Activated naive CD4-positive, alpha-beta T cell treated with anti-CD3 and anti-CD28 coated beads, Interleukin-2, amount 10 ng/mL, durations not matched to agents 7 days and 5 days (primary cell): ENCODE data around the gene ABCC1.
"Not testable (repeated sequence)": the region's sequence is repeated elsewhere in the genome, so short reads cannot be mapped to it uniquely, and the experiment has no call there.

Experiments used
- CTCF ChIA-PET: fragments of 350-600 bp; sonication (Branson Sonifier 250); formaldehyde crosslinking; loops from one replicate; lab custom pipeline; 2021; ENCODE audit warnings: antibody characterized with exemption; lab: Charles Lee
- DNase-seq: peaks from one replicate; pipeline ENCODE4 v3.0.0-alpha.2; 2020
- H3K27ac Mint-ChIP-seq: one replicate; pipeline ENCODE4 v1.8.0; 2021; ENCODE audit warnings: mild to moderate bottlenecking, moderate library complexity, mixed read lengths
- H3K27me3 Mint-ChIP-seq: one replicate; pipeline ENCODE4 v1.8.0; 2021; ENCODE audit warnings: mild to moderate bottlenecking, mixed read lengths
- H3K36me3 Mint-ChIP-seq: one replicate; pipeline ENCODE4 v1.8.0; 2021; ENCODE audit warnings: mixed read lengths
- H3K4me1 Mint-ChIP-seq: one replicate; pipeline ENCODE4 v1.8.0; 2021; ENCODE audit warnings: mixed read lengths
- H3K4me3 Mint-ChIP-seq: one replicate; pipeline ENCODE4 v1.8.0; 2021; ENCODE audit warnings: mild to moderate bottlenecking, moderate library complexity, mixed read lengths
- H3K9me3 Mint-ChIP-seq: one replicate; pipeline ENCODE4 v1.8.0; 2021; ENCODE audit warnings: mixed read lengths

Gene ABCC1

GRCh38 chr16:16178455-16179162 lies 229.2 kb downstream of the ABCC1 start:
- DNase-seq, result no peak
- Mint-ChIP-seq H3K27me3 (no peaks in the 10 kb centered on the region), H3K36me3 (no peaks in the 10 kb centered on the region), H3K27ac (no peak overlapping the region), H3K4me3 (no peak overlapping the region), H3K9me3 (no peaks in the 10 kb centered on the region), H3K4me1 (no peaks in the 10 kb centered on the region)
- CTCF ChIA-PET, result interaction anchor here (0.6 kb wide), 1 partner anchor 51 kb away, joined by 4 read pairs; no protein-coding TSS in a partner anchor

DNA sequence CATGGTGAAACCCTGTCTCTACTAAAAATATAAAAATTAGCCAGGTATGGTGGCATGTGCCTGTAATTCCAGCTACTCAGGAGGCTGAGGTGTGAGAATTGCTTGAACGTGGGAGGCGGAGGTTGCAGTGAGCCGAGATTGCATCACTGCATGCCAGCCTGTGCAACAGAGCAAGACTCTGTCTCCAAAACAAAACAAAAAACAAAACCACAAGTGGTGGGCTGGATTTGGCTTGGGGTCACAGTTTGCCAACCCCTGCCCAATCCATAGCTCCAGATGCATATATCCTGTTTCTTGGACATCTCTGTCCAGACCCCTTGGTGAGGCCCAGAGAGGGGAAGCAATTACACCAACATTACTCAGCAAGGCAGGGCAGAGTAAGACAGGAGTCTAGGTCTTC lies 232.3 kb downstream of the ABCC1 start:
- CTCF ChIA-PET, H3K4me3 Mint-ChIP-seq, H3K4me1 Mint-ChIP-seq, H3K36me3 Mint-ChIP-seq, H3K27ac Mint-ChIP-seq, DNase-seq, H3K27me3 Mint-ChIP-seq, H3K9me3 Mint-ChIP-seq: not testable (repeated sequence)

DNA sequence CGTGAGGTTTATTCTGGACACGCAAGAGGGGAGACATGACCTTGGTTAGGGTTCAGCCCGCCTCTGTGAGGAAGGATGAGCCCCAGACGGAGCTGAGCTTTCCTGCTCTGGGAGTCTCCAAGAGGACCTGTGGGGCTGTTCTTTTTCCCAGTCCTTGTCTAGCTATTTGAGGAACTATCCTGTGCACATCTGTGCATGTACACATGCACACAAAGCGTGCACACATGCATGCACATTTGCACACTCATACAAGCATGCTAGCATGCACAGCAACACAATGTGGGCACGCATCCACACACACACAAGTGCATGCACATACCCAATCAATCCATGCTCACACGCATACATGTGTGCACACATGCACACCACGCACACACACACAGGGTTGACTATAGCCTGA lies 233.5 kb downstream of the ABCC1 start:
- no peaks in the 10 kb centered on the region for H3K4me1 Mint-ChIP-seq
- H3K27me3 Mint-ChIP-seq, result no peaks in the 10 kb centered on the region
- CTCF ChIA-PET, result no interaction called here
- DNase-seq, result no peak
- no peak overlapping the region for H3K27ac Mint-ChIP-seq
- no peaks in the 10 kb centered on the region for H3K9me3 Mint-ChIP-seq
- no peaks in the 10 kb centered on the region for H3K36me3 Mint-ChIP-seq
- no peak overlapping the region for H3K4me3 Mint-ChIP-seq

GRCh38 chr16:16183562-16183961 lies 234.1 kb downstream of the ABCC1 start:
- no peak overlapping the region for H3K4me3 Mint-ChIP-seq
- no peaks in the 10 kb centered on the region for H3K36me3 Mint-ChIP-seq
- H3K27ac Mint-ChIP-seq, result no peak overlapping the region
- H3K27me3 Mint-ChIP-seq, result no peaks in the 10 kb centered on the region
- no peaks in the 10 kb centered on the region for H3K9me3 Mint-ChIP-seq
- no peak for DNase-seq
- CTCF ChIA-PET, result no interaction called here
- no peaks in the 10 kb centered on the region for H3K4me1 Mint-ChIP-seq

- H3K36me3 Mint-ChIP-seq, result no peaks in the 10 kb centered on the region
- H3K27me3 Mint-ChIP-seq, result no peaks in the 10 kb centered on the region
- CTCF ChIA-PET, result no interaction called here
- H3K4me3 Mint-ChIP-seq, result no peak overlapping the region
- H3K4me1 Mint-ChIP-seq, result no peaks in the 10 kb centered on the region
- no peaks in the 10 kb centered on the region for H3K9me3 Mint-ChIP-seq
- no peak for DNase-seq
- no peak overlapping the region for H3K27ac Mint-ChIP-seq
Observed at GRCh38 chr16:16184594-16184993, 235.2 kb downstream of the ABCC1 start.

- no peaks in the 10 kb centered on the region for H3K9me3 Mint-ChIP-seq
- DNase-seq, result no peak
- H3K27ac Mint-ChIP-seq, result no peak overlapping the region
- H3K4me1 Mint-ChIP-seq, result no peaks in the 10 kb centered on the region
- H3K4me3 Mint-ChIP-seq, result no peak overlapping the region
- peaks cover 2% of the 10 kb centered on the region for H3K27me3 Mint-ChIP-seq
- H3K36me3 Mint-ChIP-seq, result no peaks in the 10 kb centered on the region
- CTCF ChIA-PET, result interaction anchor here (1.3 kb wide), 1 partner anchor 10 kb away, joined by 3 read pairs; no protein-coding TSS in a partner anchor
Observed at GRCh38 chr16:16185095-16185494, 235.7 kb downstream of the ABCC1 start.

DNA sequence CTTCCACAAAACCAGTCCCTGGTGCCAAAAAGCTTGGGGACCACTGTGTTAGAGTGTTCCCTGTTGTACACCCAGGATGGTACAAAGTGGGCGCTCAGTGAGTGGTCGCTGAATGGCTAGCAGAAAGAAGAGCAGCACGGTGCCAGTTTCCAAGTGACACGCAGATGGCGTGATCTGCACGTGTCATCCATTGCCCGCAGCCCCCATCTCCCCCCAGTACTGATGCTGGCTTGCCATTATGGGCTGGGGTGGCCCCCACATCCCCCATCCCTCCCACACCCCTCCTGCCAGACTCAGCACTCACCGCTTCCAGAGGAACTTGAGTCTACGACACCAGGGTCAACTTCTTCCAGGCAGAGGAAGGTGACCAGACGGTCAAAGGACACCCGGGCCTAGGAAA lies 237.4 kb downstream of the ABCC1 start:
- H3K27me3 Mint-ChIP-seq, result peaks cover 9% of the 10 kb centered on the region
- H3K9me3 Mint-ChIP-seq, result no peaks in the 10 kb centered on the region
- no peaks in the 10 kb centered on the region for H3K36me3 Mint-ChIP-seq
- H3K4me1 Mint-ChIP-seq, result no peaks in the 10 kb centered on the region
- no peak overlapping the region for H3K4me3 Mint-ChIP-seq
- H3K27ac Mint-ChIP-seq, result no peak overlapping the region
- no peak for DNase-seq
- CTCF ChIA-PET, result interaction anchor here (1.1 to 2.2 kb wide), 5 partner anchors 12 to 721 kb away, joined by 3 to 7 read pairs (median 5); no protein-coding TSS in a partner anchor

- DNase-seq, result no peak
- H3K4me1 Mint-ChIP-seq, result no peaks in the 10 kb centered on the region
- H3K36me3 Mint-ChIP-seq, result no peaks in the 10 kb centered on the region
- no peak overlapping the region for H3K27ac Mint-ChIP-seq
- H3K27me3 Mint-ChIP-seq, result peaks cover 13% of the 10 kb centered on the region
- no peaks in the 10 kb centered on the region for H3K9me3 Mint-ChIP-seq
- CTCF ChIA-PET, result no interaction called here
- no peak overlapping the region for H3K4me3 Mint-ChIP-seq
Observed at GRCh38 chr16:16188827-16189226, 239.4 kb downstream of the ABCC1 start.

- Mint-ChIP-seq H3K4me3 (no peak overlapping the region), H3K27me3 (peaks cover 13% of the 10 kb centered on the region), H3K36me3 (no peaks in the 10 kb centered on the region), H3K9me3 (no peaks in the 10 kb centered on the region), H3K4me1 (no peaks in the 10 kb centered on the region), H3K27ac (no peak overlapping the region)
- DNase-seq, result no peak
- CTCF ChIA-PET, result no interaction called here
Observed at GRCh38 chr16:16189842-16190241, 240.4 kb downstream of the ABCC1 start.

DNA sequence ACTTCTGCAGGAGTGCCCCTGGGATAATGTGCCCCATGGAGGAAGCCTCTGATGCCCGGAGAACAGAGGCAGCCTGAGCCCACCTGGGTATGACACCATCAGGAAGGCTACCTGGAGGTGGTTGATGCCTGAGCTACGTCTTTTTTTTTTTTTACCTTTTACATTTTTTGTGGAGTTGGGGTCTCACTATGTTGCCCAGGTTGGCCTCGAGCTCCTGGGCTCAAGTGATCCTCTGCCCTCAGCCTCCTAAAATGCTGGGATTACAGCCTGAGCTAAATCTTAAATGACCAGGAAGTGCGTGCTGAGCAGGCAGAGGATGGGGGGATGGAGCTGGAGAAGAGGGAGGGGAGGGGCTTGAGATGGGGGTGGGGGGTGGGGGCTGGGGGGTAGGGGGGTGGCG lies 241.1 kb downstream of the ABCC1 start:
- CTCF ChIA-PET, result interaction anchor here (0.9 kb wide), 1 partner anchor 425 kb away, joined by 4 read pairs; no protein-coding TSS in a partner anchor
- H3K27me3 Mint-ChIP-seq, result peaks cover 13% of the 10 kb centered on the region
- no peak overlapping the region for H3K4me3 Mint-ChIP-seq
- H3K9me3 Mint-ChIP-seq, result no peaks in the 10 kb centered on the region
- no peak overlapping the region for H3K27ac Mint-ChIP-seq
- no peaks in the 10 kb centered on the region for H3K4me1 Mint-ChIP-seq
- DNase-seq, result no peak
- H3K36me3 Mint-ChIP-seq, result no peaks in the 10 kb centered on the region

DNA sequence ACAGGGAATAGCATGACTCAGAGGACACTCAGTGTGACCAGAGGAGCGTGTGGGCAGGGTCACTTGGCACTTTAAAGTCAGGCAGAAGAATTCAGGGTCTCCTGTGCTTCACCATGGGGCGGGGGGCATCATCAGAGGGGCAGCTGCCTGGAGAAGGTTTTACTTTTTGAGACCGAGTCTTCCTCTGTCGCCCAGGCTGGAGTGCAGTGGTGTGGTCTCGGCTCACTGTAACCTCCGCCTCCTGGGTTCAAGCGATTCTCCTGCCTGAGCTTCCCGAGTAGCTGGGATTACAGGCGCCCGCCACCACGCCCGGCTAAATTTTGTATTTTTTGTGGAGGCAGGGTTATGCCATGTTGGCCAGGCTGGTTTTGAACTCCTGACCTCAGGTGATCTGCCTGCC lies 241.6 kb downstream of the ABCC1 start:
- CTCF ChIA-PET, result interaction anchor here (0.9 kb wide), 1 partner anchor 425 kb away, joined by 4 read pairs; no protein-coding TSS in a partner anchor
- not testable (repeated sequence) for H3K9me3 Mint-ChIP-seq

DNA sequence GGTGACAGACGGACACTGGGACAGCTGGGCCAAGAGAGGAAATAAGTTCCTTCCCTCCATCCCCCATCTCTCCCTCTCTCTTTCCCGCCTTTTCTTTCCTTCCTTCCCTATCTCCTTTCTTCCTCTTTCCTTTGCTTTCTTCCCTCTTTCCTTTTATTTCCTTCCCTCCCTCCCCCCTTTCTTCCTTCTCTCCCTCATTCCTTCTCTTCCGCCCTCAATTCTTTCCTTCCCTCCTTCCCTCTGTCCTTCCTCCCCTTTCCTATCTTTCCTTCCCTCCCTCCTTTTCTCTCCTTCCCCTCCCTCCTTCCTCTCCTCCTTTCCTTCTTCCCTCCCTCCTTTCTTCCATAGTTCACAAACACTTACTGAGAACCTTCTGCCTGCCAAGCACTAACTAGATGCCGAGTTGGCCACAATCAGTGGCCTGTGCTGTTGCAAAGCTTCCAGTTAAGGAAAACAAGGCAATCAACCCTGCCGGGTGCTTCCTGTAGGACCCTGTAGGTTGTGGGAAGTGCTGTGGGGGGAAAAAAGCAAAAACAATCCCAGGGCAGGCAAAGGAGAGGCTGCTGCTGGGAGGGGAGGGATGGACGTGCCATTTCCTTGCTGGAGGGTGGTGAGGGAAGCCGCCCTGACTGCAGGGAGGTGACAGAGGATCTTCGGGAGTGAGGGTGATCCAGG lies 242.2 kb downstream of the ABCC1 start:
- CTCF ChIA-PET, result interaction anchor here (0.6 kb wide), 1 partner anchor 21 kb away, joined by 3 read pairs; no protein-coding TSS in a partner anchor
- Mint-ChIP-seq H3K36me3 (no peaks in the 10 kb centered on the region), H3K4me1 (no peaks in the 10 kb centered on the region), H3K27ac (no peak overlapping the region), H3K4me3 (no peak overlapping the region), H3K27me3 (peaks cover 13% of the 10 kb centered on the region), H3K9me3 (no peaks in the 10 kb centered on the region)
- no peak for DNase-seq

More for the DNA sequence above, 241.6 kb downstream of the ABCC1 start:
- DNase-seq, H3K4me3 Mint-ChIP-seq, H3K27ac Mint-ChIP-seq, H3K4me1 Mint-ChIP-seq, H3K36me3 Mint-ChIP-seq: not testable (repeated sequence)
- H3K27me3 Mint-ChIP-seq, result peaks cover 13% of the 10 kb centered on the region
